Kidney (tissue), 14 donors: Measurements from ENCODE around the gene CABS1. TPM values are rescaled to one million over a fixed set of nuclear protein-coding genes. Genes with fewer than 3 reads are reported as not detected.

ENCODE experiments used
- DNase-seq, 5 donors: peaks; one replicate each; pipeline ENCODE4 v3.0.0-alpha.2; 2013 to 2020
- FAIRE-seq: peaks from 2 replicates; lab custom pipeline; 2012; peaks lifted over from hg19 to GRCh38; lab: Jason Lieb, UNC
- H3K27ac ChIP-seq, 2 donors: one replicate each; pipeline ENCODE4 v1.7.0; 2013; ENCODE audit warnings: low read depth in 2 of 2, low read length in 2 of 2, inconsistent platforms in 1 of 2
- H3K27me3 ChIP-seq: one replicate; pipeline ENCODE4 v1.7.1; 2013; ENCODE audit warnings: low read length, inconsistent platforms; ENCODE audit not compliant: control insufficient read depth, insufficient read depth
- H3K36me3 ChIP-seq, 3 donors: one replicate each; pipeline versions ENCODE4 v1.7.0 to v1.7.1; 2013; ENCODE audit warnings: low read length in 3 of 3, control low read depth in 1 of 3, inconsistent platforms in 1 of 3; ENCODE audit not compliant: insufficient read depth in 3 of 3, control insufficient read depth in 2 of 3
- H3K4me1 ChIP-seq, 3 donors: one replicate each; pipeline versions ENCODE4 v1.7.0 to v1.7.1; 2013; ENCODE audit warnings: low read length in 3 of 3, inconsistent platforms in 1 of 3, low read depth in 1 of 3; ENCODE audit not compliant: control insufficient read depth in 2 of 3, insufficient read depth in 2 of 3
- H3K4me3 ChIP-seq, 3 donors: one replicate each; pipeline versions ENCODE4 v1.7.0 to v1.8.1; 2013; ENCODE audit warnings: low read length in 3 of 3, control low read depth in 1 of 3, inconsistent platforms in 1 of 3
- H3K9ac ChIP-seq, 3 donors: one replicate each; pipeline versions ENCODE4 v1.7.0 to v1.7.1; 2013; ENCODE audit warnings: low read length in 3 of 3, control low read depth in 1 of 3, inconsistent platforms in 1 of 3
- H3K9me3 ChIP-seq, 3 donors: one replicate each; pipeline versions ENCODE4 v1.7.0 to v1.7.1; 2013; ENCODE audit warnings: low read length in 3 of 3, control low read depth in 1 of 3, inconsistent platforms in 1 of 3; ENCODE audit not compliant: control insufficient read depth in 2 of 3, insufficient read depth in 1 of 3
- CTCF ChIP-seq: IDR thresholded peaks from 3 replicates; pipeline ENCODE4 v1.5.1; 2012; ENCODE audit warnings: mild to moderate bottlenecking, moderate library complexity, borderline replicate concordance; ENCODE audit not compliant: insufficient read depth; ENCODE audit errors: extremely low read depth
- intact Hi-C: fragments of 100-400 bp; cut with DNase I; formaldehyde crosslinking; loops from one replicate; pipeline ENCODE4 v1.11.1; 2022
- polyA plus RNA-seq: library from polyadenylated mRNA; stranded (reverse); fragments of 350-450 nt; fragmentation: Illumina TruSeq; extraction: RNeasy Lipid Tissue Mini Kit (QIAGEN cat#74804); gene quantifications from one replicate; pipeline ENCODE4 v1.2.3, GENCODE V29; 2014; ENCODE audit warnings: low read depth, low replicate concordance; ENCODE audit not compliant: insufficient read depth
- total RNA-seq: library from RNA; stranded (reverse); fragmentation: NEBNext Ultra II Directional; extraction: Animal tissue kit (Norgen Biotek cat#: 25700); gene quantifications from one replicate; pipeline ENCODE4 v1.2.1, GENCODE V29; 2021
- donor health status: control.
- donor health status: control.
- donor health status: control.
- donor health status: control.
- donor health status: control.
- donor health status: DM: yes; HTN: yes; CAD: no.
- donor health status: Normal renal cell carcinoma (clear cell type).

CABS1 gene
- total and polyA plus RNA-seq, 2 donors from 2014 or later: not detected

GRCh38 chr4:70365479-70365878 is 30.7 kb downstream of the CABS1 start:
- no peak for TF ChIP-seq CTCF
- Histone ChIP-seq H3K27ac (no peak overlapping the region), H3K27me3 (no peaks in the 10 kb centered on the region), H3K36me3 (no peaks in the 10 kb centered on the region), H3K9me3 (no peaks in the 10 kb centered on the region), H3K4me1 (no peaks in the 10 kb centered on the region), H3K9ac (no peak overlapping the region), H3K4me3 (no peak overlapping the region)
- intact Hi-C loops: no loop called here
- no peak for FAIRE-seq
- DNase-seq: no peak

GRCh38 chr4:70367813-70368212 is 33.0 kb downstream of the CABS1 start:
- Histone ChIP-seq H3K27me3 (no peaks in the 10 kb centered on the region), H3K9me3 (no peaks in the 10 kb centered on the region), H3K4me1 (no peaks in the 10 kb centered on the region), H3K27ac (no peak overlapping the region), H3K9ac (no peak overlapping the region), H3K36me3 (no peaks in the 10 kb centered on the region), H3K4me3 (no peak overlapping the region)
- TF ChIP-seq CTCF: no peak
- no peak for FAIRE-seq
- no peak for DNase-seq
- intact Hi-C loops: no loop called here

- intact Hi-C loops: no loop called here
- no peak for TF ChIP-seq CTCF
- no peak for FAIRE-seq
Measured at GRCh38 chr4:70371987-70372386, 37.2 kb downstream of the CABS1 start.

GRCh38 chr4:70372760-70373159 is 38.0 kb downstream of the CABS1 start:
- FAIRE-seq (no peak), DNase-seq (no peak)
- no peaks in the 10 kb centered on the region for H3K4me1 ChIP-seq
- intact Hi-C loops: no loop called here
- H3K9ac ChIP-seq: no peak overlapping the region
- no peak overlapping the region for H3K27ac ChIP-seq
- no peaks in the 10 kb centered on the region for H3K36me3 ChIP-seq
- no peaks in the 10 kb centered on the region for H3K9me3 ChIP-seq
- H3K4me3 ChIP-seq: no peak overlapping the region
- H3K27me3 ChIP-seq: no peaks in the 10 kb centered on the region
- no peak for TF ChIP-seq CTCF

More at GRCh38 chr4:70371987-70372386, 37.2 kb downstream of the CABS1 start:
- no peak overlapping the region for H3K27ac ChIP-seq
- no peaks in the 10 kb centered on the region for H3K9me3 ChIP-seq
- no peaks in the 10 kb centered on the region for H3K27me3 ChIP-seq
- no peak overlapping the region for H3K9ac ChIP-seq
- no peaks in the 10 kb centered on the region for H3K36me3 ChIP-seq
- H3K4me3 ChIP-seq: no peak overlapping the region
- H3K4me1 ChIP-seq: no peaks in the 10 kb centered on the region
- DNase-seq: no peak
